ENCODE data around the gene LPP.
A peak's percentile ranks its signal among the peaks of the same experiment; 100 is the strongest.

LPP gene

GRCh38 chr3:188370081-188370830 lies 216.3 kb downstream of the LPP start:
- DNase-seq, result peak; percentile 25

DNA sequence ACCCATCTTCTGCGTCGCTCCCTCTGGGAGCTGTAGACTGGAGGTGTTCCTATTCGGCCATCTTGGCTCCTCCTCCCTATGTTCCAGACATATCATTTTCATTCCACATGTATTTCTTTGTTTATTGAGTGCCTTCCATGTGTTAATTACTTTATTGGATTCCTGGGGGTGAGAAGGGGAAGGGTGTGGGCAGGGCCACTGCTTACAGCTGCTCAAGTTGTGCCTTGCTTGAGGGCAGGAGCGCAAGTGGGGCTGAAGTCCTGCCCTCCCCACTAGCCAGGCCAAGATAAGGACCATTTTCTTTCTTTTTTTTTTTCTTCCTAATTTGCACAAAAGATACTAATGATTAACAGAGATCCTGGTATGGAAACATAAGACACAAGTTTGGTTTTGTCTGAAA lies 224.8 kb downstream of the LPP start:
- no peak for DNase-seq

- no peak for DNase-seq
These were observed 226.3 kb downstream of the LPP start for GRCh38 chr3:188380252-188380651.

DNA sequence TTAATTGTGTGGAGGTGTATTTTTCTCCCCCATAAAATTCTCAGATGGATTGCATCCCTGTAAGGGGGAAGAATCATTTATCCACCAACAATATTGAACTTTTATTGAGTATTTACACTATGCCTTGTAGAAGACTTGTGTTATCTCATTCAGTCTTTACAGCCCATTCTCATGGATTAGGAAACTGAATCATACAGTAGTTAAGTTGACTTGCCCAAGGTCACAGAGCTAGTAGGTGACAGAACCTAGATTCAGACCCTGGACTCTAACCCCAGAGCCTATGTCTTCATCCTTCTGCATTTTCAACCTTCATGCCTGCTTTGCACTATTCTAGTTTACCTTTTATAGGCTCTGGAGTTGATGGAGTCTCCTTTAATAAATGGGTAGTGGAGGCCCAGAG lies 226.8 kb downstream of the LPP start:
- DNase-seq, result no peak

DNA sequence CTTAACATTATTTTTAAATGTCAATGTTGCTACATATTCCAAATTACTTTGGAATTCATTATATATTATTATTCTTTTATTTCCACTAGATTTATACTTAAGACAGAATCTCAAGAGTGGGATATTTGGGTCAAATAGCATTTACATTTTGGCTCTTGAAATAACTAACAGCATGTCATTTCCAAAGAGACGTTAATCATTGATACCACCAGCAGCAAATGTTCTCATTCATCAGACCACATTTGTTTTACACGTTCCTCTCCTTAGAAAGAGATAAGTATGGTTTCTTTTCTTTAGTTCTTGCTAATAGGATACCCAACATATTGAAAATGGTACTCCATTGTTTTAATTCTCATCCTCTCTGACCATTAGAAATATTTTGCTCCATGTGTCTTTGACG lies 229.8 kb downstream of the LPP start:
- no peak for DNase-seq

DNA sequence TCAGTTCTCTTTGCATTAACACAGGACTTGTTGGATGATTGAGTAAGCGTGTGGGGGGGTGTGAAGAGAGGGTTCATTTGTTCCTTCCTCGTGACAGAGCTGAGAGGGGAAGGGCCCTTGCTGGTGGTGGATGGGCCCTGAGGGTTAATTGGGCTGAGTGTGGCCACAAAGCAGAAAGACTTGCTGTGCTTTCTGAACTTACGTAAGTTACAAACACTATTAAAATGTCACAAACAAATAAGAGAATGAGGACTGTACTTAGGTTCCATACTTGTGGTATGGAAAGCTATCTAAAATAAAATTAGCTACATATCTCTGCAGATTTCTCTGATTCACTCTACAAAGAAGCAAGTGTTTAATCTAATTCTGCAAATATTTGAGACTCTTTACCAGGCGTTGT lies 231.3 kb downstream of the LPP start:
- no peak for DNase-seq

- peak; percentile 69 for DNase-seq
These were observed 235.9 kb downstream of the LPP start for GRCh38 chr3:188389711-188390342.

GRCh38 chr3:188390343-188390718 lies 236.4 kb downstream of the LPP start:
- no peak for DNase-seq

- DNase-seq, result no peak
These were observed 237.0 kb downstream of the LPP start for GRCh38 chr3:188390775-188391443.

DNA sequence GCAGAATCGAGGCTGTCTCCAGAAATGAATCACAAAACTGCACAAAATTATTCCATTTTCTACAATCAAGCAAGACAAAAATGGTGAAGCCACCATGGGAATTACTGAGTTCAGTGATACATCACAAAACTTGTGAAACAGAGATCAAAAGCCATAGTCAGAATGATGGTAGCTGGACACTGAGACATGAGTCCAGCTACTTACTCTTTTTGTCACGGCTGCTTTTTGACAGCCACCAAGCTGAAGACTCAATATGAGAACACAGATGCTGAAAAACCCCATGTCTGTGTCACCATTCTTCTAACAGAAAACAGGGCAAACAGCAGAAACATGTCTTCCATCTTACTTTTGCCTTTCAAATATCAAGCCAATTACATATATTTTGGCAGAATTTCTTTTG lies 237.6 kb downstream of the LPP start:
- DNase-seq, result no peak

GRCh38 chr3:188392076-188392475 lies 238.1 kb downstream of the LPP start:
- DNase-seq, result no peak

GRCh38 chr3:188394623-188395022 lies 240.7 kb downstream of the LPP start:
- no peak for DNase-seq

- no peak for DNase-seq
These were observed 242.3 kb downstream of the LPP start for GRCh38 chr3:188396251-188396650.

DNA sequence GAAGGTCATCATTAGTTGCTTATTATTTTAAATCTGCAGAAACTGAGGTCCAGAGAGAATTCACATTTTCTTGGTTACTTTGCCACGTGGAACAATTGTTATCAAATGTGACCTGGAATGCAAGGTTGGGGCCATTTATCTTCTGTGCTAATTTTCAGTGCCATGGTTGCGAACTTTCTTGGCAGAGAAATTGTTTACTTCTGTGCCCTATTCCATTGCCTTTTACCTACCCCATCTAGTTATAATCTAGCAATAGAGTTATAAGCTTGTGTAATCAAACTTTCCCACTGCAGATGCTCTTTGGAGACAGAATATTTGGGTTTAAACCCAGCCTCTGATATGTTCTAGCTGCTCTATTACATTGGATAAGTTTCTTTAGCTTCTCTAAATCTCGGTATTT lies 242.9 kb downstream of the LPP start:
- no peak for DNase-seq

DNA sequence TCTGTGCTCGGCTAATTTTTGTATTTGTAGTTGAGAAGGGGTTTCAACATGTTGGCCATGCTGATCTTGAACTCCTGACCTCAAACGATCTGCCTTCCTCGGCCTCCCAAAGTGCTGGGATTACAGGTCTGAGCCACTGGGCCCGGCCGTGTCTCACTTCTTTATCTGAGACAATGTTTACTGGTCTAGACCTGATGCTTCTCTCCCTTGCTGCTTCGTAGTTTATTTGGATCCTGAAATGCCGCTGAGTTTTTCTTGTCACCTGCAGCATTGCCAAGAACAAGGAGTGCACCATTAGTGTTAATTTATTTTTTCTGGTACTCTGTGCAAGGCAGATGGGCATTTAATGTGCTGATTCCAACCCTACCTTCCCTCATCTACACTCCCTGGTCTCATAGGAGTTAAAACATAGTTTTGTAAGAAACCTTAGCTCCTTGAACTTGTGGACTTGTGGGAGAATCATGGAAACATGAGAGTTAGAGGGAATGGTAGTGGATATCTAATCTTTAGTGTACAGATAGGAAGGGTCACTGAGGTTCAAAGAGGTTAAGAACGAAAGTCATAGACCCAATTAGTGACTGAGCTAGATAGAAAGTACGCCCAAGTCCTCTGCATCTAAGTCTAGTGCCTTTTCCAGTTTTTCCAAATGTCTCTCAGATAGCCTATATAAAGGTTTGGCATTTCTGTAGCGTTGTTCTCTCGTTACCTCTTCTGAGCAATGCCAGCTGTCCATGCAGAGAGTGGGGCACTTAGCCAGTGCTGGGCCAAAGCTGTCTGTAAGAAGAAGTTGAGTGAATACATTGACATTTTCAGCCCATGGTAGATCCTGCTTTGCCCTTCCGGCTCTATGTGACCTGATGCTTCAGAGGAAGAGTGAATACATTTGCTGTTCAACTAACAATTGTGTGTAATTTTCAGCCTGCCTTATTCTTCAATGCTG lies 244.1 kb downstream of the LPP start:
- DNase-seq, result no peak

DNA sequence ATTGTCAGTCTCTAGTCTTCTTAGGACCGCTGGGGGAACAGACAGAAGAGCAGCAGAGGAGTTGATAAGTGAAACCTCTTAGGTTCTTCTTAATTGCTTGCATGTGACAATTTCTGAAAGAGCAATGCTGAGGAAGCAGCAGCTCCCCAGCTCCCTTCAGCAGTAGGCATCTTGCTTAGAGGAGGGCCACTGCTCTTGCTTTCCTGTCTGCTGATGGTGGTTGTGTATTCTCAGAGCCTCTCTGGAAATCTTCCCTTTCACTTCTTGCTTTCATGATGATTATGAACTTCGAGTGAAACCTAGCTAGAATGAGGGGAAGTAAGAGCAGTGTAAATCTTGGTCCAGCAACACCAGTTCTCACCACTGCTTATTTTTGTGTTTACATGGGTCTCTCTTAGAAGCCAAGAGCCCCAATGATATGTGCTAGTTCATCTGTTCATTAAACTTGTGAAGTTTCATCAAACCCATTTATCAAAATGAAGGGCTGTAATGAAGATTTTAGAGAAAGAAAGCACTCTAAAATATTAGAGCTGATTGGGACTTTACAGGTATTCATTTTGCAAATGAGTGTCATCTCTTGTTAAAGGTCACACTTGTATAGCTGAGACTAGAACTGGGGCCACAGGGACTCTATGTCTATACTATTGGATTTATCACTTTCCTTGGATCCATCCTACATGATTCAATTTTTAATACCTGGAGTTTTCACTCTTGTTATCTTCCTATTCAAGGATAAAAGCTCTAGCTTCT lies 246.7 kb downstream of the LPP start:
- peak; percentile 32 for DNase-seq

DNA sequence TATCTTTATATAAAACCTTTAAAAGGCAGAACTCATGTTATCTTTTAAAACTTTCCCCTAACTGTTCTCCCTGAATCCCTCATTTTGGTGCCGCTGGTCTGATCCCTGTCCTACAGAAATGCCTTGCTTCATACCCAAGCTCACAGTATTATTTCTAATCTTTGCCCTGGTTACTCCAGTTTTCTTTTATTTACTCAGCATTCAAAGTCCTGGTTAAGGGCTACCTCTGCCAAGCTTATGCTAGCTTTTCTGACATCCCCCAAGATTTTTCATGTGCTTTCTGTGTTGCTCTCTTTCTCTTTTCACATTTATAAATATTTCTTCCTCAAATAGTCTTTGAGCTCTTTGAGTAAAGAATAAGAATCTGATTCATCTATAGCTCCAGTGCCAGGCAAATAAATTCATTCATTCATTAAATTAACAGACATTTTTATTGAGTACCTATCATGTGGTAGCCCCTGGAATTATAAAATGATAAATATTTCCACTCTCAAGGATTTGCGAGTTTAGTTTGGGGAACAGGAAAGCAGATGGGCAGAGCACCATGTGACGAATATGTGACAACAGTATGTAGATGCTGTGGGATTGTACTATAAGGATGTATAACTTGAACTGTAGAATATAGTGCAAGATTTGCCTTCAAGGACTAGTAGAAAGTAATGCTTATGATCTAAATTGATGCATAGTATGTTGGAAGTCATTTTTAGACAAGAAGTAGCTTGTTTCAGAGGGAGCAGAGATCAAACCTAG lies 247.5 kb downstream of the LPP start:
- no peak for DNase-seq

- no peak for DNase-seq
These were observed 248.3 kb downstream of the LPP start for GRCh38 chr3:188402229-188402628.

GRCh38 chr3:188403404-188403803 lies 249.4 kb downstream of the LPP start:
- DNase-seq, result no peak

DNA sequence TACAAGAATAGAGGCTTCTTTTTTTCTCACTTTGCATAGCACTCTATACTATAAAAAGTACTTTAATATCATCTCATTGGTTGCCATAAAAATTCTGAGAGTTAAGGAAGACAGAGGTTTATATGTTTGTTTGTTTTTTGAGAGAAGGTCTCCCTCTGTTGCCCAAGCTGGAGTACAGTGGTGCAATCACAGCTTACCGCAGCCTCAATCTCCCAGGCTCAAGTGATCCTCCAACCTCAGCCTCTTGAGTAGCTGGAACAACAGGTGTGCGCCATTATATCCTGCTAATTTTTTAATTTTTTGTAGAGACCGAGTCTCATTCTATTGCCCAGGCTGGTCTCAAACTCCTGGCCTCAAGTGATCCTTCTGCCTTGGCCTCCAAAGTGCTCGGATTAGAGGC lies 250.2 kb downstream of the LPP start:
- no peak for DNase-seq

GRCh38 chr3:188404701-188405100 lies 250.7 kb downstream of the LPP start:
- DNase-seq, result no peak

Data from stimulated activated CD4-positive, alpha-beta T cell treated with anti-CD3 and anti-CD28 coated beads, Interleukin-15, amount 100 ng/mL, for 24 hours (primary cell).